ENCODE data around the gene D2HGDH. TPM values are rescaled to one million over a fixed set of nuclear protein-coding genes. Genes with fewer than 3 reads are reported as not detected.

The D2HGDH gene
- total and polyA plus RNA-seq, 9 of the 15 experiments (the other 6 are each of a cell fraction or from before 2014, with no cell fraction given) = 0.39 to 30.8 (median 10.3) TPM

DNA sequence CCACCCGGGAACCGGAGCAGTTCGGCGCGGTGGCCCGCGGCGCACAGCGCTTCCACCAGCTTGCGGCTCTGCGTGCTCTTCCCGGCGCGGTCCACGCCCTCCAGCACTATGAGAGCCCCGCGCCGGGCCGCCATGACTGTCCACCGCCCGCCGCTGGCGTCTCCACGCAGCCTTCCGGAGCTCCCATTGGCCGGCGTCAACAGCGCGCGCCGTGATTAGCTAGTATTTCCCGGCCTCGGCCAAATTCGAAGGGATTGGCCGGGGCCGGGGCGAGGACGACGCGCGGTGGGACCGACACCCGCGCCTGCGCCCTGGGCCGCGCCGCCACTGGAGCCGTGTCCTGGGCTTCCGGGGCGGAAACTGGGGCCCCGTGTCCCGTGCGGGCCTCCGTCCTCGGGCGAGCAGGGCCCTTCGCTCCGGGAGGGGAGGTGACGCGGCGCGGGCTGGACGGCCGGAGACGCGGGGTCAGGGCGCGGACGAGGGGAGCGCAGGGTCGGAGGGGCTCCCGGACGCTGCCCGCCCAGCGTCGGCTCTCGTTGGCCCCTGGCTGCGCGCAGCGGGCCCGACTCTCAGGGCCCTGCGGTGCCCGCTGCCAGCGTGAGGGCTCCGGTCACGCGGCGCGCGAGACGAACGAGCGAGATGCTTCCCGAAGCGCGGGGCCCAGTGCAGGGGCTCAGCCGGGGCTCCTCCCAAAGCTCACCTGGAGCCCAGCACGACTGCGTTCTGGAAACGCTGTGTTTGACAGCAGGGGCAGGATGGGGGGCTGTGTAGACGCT, 47.6 kb upstream of the D2HGDH start, which contains the start of gene DTYMK (continued):
- TF ChIP-seq SETDB1 (IDR thresholded peaks at IDR 0.05; ENCODE audit: low read length) (no peak), HMGN3 (IDR thresholded peaks at IDR 0.05; ENCODE audit: borderline replicate concordance, extremely low read depth, insufficient read length, low read depth, low read length) (peak; percentile 51), MCM5 (IDR thresholded peaks at IDR 0.05; ENCODE audit: low read depth) (no peak), SMARCA5 (IDR thresholded peaks at IDR 0.05) (no peak), FOXJ2 (tag; IDR thresholded peaks at IDR 0.05) (no peak), ZNF197 (CRISPR knock-in tag; IDR thresholded peaks at IDR 0.05; ENCODE audit: low read depth) (no peak), KLF10 (CRISPR knock-in tag; IDR thresholded peaks at IDR 0.05) (no peak), DDX20 (tag; IDR thresholded peaks at IDR 0.05; ENCODE audit: low read depth) (no peak), ZNF146 (CRISPR knock-in tag; IDR thresholded peaks at IDR 0.05; ENCODE audit: unreplicated experiment) (no peak), SIN3A (IDR thresholded peaks at IDR 0.05; ENCODE audit: borderline replicate concordance in 2 of 2, control insufficient read depth in 1 of 2, low read depth in 2 of 2, low read length in 2 of 2) (peak in 1 of 2 experiments; percentile 7; a peak in 2 of 4 replicates), RBM15 (IDR thresholded peaks at IDR 0.05; ENCODE audit: insufficient read depth, low read length) (no peak), FOSL1 (tag; conservative IDR thresholded peaks at IDR 0.05) (0 out of 2 replicates have a peak, but pooled peaks have one; percentile 11), PHTF2 (CRISPR knock-in tag; IDR thresholded peaks at IDR 0.05) (no peak), FOXM1 (IDR thresholded peaks at IDR 0.05; ENCODE audit: low read depth) (peak; percentile 68; the same call in 1 of the 2 replicates), FOXM1 (CRISPR knock-in tag; IDR thresholded peaks at IDR 0.05; ENCODE audit: low read depth) (peak; percentile 90; the same call in 1 of the 2 replicates), ZC3H11A (IDR thresholded peaks at IDR 0.05; ENCODE audit: low read depth, low read length) (no peak), ZC3H8 (IDR thresholded peaks at IDR 0.05) (no peak), NELFE (IDR thresholded peaks at IDR 0.05; ENCODE audit: insufficient read depth, insufficient read length) (no peak)
- TF ChIP-seq, protein P1, sequence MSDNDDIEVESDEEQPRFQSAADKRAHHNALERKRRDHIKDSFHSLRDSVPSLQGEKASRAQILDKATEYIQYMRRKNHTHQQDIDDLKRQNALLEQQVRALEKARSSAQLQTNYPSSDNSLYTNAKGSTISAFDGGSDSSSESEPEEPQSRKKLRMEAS (CRISPR knock-in tag; IDR thresholded peaks at IDR 0.05) = peak; percentile 69
- TF ChIP-seq, protein P2, sequence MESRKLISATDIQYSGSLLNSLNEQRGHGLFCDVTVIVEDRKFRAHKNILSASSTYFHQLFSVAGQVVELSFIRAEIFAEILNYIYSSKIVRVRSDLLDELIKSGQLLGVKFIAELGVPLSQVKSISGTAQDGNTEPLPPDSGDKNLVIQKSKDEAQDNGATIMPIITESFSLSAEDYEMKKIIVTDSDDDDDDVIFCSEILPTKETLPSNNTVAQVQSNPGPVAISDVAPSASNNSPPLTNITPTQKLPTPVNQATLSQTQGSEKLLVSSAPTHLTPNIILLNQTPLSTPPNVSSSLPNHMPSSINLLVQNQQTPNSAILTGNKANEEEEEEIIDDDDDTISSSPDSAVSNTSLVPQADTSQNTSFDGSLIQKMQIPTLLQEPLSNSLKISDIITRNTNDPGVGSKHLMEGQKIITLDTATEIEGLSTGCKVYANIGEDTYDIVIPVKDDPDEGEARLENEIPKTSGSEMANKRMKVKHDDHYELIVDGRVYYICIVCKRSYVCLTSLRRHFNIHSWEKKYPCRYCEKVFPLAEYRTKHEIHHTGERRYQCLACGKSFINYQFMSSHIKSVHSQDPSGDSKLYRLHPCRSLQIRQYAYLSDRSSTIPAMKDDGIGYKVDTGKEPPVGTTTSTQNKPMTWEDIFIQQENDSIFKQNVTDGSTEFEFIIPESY (CRISPR knock-in tag; IDR thresholded peaks at IDR 0.05) = peak; percentile 17; the same call in 1 of the 2 replicates
- TF ChIP-seq, protein P3, sequence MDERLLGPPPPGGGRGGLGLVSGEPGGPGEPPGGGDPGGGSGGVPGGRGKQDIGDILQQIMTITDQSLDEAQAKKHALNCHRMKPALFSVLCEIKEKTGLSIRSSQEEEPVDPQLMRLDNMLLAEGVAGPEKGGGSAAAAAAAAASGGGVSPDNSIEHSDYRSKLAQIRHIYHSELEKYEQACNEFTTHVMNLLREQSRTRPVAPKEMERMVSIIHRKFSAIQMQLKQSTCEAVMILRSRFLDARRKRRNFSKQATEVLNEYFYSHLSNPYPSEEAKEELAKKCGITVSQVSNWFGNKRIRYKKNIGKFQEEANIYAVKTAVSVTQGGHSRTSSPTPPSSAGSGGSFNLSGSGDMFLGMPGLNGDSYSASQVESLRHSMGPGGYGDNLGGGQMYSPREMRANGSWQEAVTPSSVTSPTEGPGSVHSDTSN (CRISPR knock-in tag; IDR thresholded peaks at IDR 0.05; ENCODE audit: low read depth) = no peak
- TF ChIP-seq, protein P3 (tag; conservative IDR thresholded peaks at IDR 0.05; ENCODE audit: low read depth) = no peak
- TF ChIP-seq, protein P4, sequence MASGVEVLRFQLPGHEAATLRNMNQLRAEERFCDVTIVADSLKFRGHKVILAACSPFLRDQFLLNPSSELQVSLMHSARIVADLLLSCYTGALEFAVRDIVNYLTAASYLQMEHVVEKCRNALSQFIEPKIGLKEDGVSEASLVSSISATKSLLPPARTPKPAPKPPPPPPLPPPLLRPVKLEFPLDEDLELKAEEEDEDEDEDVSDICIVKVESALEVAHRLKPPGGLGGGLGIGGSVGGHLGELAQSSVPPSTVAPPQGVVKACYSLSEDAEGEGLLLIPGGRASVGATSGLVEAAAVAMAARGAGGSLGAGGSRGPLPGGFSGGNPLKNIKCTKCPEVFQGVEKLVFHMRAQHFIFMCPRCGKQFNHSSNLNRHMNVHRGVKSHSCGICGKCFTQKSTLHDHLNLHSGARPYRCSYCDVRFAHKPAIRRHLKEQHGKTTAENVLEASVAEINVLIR (CRISPR knock-in tag; IDR thresholded peaks at IDR 0.05) = peak; percentile 80
